OCI-LY3 (cell line): ENCODE measurements around the gene HHAT.

ENCODE experiments used
- CTCF ChIP-seq: fragments of 200-600, 300-600 bp; sonication (generic); IDR thresholded peaks from 2 replicates; pipeline ENCODE4 v1.5.1; 2014; ENCODE audit warnings: antibody characterized with exemption, low read length, low read depth
- EZH2phosphoT487 ChIP-seq: fragments of 200-600 bp; shearing (Covaris generic); IDR thresholded peaks from 2 replicates; pipeline ENCODE4 v1.6.1; 2018; ENCODE audit warnings: antibody characterized with exemption, mixed run types, low read depth

- no peak for TF ChIP-seq CTCF
- no peak for TF ChIP-seq EZH2phosphoT487
Measured at GRCh38 chr1:210536254-210536961, 207.7 kb downstream of the HHAT start.
